GM19372 (cell line): Measurements from ENCODE around the gene AAGAB.

ENCODE experiments used
- ATAC-seq: cut with Tn5 transposase; IDR thresholded peaks from one replicate; pipeline ENCODE4 v1.9.1; 2021; ENCODE audit warnings: mild to moderate bottlenecking, low read depth, moderate library complexity; ENCODE audit not compliant: unreplicated experiment

AAGAB gene

DNA sequence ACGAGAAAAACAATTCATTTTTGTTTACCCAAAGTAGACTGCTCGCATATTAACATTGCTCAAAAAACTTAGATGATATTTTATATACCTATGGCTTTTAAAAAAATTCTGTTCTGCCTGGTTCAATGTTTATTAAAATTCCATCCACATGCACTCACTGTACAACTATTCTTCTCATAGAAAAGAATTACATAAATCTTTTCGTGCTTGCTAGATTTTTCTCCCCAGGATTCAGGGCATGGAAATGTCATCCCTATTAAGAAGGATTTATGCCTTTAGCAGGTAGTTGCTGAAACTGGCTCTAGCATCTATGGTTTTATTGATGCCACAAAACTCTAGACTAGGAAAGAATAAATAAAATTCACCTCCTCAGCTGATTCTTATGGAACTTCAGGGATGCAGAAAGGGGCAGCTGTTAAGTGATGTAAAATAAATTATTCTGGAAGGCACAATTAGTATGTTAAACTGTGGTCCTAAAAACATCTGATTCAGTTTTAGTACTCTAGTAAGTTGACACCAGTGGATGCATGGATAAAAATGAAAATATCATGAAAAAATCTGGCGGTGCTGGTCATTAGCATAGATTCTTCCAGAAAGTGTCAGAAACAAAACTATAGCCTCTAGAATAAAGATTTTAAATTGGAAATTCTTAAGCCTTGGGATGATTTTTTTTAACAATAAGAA, 41.6 kb downstream of the AAGAB start:
- ATAC-seq = no peak

DNA sequence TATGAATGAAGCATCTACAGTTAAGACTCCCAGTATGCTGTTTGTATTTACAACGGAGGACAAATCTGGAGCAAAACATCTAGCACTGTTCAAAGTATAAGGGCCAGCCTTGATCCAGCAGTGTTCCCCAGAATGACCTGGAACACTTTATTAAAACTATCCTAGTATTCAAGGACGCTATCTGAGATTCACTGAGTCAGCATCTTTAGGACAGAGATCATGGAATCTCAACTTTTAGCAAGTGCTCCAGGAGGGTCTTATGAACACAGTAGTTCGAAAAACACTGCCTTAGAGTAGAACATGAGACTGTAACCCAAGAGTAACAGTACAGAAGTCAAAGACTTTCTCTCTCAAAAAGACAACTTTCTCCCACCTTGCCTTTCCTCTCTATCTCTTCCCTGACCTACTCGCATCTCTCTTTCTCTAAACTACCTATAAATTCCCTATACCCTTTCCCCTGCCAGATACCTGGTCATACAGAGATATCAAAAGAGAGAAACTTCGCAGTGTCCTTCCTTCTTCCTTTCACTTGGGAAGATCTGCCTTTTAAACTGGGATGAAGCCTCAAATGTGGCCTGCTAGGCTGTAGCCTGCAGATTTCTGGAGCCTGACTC, 43.8 kb downstream of the AAGAB start:
- no peak for ATAC-seq

DNA sequence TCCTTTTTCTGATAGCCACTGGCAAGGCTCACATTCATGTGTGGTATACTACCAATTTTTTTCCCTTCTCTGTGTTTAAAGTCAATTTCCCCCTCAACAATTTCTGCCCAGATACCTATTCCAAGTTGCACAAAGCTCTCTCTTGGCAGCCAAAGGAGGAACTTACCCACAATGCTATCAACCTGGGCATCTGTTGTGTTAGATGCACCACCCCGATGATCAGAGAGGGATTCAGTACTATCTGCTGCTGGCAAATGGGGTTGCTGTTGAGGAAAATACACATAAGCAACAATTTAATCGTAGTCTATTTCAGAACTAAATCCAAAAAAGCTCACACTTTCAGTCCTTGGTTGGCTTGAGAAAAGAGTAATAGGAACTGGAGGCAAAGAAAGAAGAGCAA, 46.1 kb downstream of the AAGAB start:
- ATAC-seq = no peak

DNA sequence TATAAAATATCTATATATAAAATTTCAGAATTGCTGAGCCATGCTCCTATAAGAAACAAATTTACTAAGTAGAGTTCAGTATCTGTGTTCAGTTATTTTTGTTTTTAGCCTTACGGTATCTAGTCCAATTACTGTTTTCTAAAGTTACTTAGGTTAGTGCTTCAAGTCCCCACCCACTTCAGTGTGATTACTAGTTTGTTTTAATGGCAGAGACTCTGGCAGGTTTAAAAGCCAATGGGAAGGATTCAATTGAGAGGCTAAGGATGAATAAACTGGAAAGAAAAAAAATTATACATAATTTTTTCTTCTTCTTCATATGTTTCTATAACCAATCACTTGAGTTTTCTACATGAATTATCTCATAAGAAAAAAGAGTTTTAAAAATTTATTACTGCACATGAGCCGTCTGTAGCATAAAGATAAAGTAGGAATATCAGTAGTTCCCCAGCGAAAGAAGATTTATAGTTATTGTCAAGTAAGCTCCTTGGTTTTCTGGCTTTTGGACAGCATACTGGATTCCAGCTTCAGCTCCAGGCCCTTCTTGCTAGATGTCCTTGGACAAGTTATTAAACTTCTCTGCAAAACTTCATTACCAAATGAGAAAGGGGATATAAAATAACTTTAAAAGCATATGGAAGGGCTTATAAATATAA, 46.8 kb downstream of the AAGAB start:
- no peak for ATAC-seq

DNA sequence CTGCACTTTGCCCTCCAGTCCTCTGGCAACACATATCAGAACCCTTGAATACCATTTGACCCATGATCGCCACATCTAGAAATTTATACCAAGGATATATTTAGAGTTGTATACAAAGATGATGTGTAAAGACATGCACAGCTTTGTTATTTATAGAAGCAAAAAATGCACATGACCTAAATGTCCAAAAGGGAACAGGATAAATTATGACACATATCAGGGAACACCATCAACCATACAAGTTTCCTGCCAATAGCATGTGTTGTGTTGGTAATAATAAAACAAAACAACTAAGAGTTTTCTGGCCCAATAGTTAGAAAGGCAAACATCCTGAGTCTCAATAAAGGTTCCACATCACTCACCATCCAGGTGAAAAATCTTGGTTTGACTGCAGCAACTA, 51.5 kb downstream of the AAGAB start:
- ATAC-seq = no peak

DNA sequence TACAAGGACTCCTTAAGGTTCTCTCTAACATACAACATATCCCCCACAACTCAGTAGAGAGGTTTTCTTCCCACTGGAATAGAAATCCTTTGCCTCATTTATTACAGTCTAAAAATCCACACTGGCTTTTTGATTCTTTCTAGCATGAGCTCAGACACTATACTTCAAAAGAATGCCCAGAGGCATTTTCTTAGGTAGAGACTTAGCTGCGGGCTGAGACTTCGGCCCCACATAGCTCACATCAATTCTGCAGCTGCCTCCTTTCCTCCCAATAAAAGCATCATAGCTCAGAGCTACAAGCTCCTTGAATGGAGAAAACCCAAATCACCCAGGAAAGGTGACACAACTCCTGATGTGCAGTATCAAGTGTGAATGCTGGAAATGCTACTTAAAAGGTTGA, 52.4 kb downstream of the AAGAB start:
- no peak for ATAC-seq

DNA sequence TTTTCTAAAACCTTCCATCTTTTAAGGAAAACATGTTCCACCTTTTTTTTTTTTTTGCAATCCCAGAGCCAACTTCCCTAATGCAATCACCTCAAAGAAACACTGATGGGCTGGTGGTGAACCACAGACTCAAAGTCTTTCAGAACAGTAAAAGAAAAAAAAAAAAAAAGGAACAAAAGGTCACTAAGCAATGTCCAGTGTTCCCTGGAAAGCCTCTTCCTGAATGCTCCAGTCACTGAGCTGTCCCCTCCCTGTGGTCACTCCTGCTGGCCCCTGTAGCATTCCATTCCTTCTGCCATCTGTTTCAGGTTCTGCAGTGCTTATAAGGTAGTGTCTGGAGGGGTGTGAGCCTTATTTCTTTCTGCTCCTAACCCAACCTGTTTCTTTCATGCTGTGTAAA, 53.3 kb downstream of the AAGAB start:
- no peak for ATAC-seq

DNA sequence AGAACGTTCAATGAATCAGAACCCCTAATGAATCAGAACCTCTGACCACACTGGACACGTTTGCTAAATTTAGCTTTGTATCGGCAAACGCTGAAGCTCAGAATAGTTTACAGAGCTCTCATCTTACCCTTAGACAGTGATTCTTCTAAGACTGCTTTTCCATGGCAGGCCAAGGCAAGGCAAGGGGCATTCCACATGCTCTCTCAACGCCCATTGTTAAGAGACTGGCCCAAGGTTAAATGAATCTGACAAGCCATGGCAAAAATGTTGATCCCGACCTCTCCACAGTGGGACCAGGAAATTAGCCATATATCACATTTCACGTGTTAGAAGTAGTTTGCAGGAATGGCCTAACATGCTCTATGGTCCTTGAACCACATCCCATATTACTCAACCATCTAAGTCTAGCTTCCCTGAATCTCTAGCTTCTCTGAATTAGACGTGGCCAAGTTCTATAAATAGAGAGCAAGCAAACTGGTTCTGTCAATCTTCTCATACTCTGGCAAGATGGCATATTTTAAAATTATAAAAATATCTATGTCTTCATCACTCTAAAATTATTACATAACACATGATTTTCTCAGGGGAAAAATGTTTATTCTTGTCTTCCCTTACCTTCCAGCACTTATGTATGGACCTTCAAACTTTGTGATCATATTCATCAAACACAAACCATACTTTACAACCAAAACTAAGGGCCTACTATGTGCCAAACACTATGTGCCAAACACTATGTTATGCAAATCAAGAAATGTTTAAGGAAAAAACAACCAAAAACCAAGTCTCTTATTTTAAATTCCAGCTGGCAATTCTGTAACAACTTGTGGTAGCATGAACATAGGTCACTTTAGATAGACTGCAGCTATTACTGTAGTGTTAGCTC, 54.3 kb downstream of the AAGAB start:
- no peak for ATAC-seq

DNA sequence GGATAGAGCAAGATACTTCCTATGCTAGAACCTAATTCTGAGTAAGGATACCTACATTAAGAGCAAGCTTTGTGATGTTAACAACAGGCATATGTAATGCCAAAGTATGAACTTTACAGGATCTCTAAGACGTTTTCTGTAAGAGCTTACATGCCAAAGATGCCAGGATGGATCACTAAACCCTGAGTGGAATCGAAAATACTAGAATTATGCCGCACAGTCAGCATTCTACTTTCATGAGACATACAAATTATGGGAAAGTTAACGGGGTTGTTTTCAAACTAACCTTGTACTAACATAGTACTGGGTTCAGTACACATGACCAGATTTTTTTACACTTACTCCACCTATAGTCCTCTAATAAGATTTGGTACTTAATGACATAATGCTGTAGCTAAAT, 55.1 kb downstream of the AAGAB start:
- ATAC-seq = no peak

DNA sequence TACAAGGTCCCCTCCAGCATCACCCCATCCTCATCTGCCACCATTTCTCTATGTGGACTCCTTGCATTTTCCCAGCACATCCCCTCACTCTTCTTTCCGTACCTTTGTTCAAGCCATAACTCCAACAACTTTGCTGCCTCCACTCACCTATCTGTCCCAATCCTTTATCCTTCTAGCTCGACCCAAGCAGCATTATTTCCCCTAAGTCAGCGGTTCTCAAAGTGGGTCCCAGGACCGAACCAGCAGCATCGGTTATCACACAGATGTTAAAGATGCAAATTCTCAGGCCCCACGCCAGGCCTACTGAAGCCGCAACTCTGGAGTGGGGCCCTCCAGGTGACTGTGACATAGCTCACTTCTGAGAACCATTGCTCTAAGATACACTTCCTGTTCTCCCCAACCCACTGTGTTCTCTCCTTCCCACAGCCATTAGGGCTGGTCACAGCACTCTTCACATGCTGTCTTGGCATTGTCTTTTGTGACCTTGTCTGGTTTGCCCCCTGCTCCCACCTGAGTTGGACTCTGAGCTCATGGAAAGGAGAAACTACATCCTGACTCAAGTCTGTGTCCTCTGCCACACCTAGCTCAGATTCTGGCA, 56.2 kb downstream of the AAGAB start:
- ATAC-seq = peak; percentile 54

DNA sequence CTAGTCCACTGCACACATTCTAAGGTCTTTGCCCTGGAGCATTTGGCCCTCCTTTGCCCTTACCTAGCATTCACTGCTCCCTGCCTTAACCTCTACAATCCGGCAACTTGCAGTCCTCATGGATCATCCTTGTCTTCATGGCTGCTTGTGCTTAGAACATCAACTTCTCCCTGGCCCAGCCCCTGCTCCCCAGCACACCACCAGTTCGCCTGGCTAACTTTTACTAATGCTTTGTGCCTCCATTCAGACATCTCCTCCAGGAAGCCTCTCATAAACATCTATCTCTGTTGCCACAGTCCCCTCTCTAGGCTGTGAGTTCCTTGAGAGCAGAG, 57.1 kb downstream of the AAGAB start:
- ATAC-seq = no peak

DNA sequence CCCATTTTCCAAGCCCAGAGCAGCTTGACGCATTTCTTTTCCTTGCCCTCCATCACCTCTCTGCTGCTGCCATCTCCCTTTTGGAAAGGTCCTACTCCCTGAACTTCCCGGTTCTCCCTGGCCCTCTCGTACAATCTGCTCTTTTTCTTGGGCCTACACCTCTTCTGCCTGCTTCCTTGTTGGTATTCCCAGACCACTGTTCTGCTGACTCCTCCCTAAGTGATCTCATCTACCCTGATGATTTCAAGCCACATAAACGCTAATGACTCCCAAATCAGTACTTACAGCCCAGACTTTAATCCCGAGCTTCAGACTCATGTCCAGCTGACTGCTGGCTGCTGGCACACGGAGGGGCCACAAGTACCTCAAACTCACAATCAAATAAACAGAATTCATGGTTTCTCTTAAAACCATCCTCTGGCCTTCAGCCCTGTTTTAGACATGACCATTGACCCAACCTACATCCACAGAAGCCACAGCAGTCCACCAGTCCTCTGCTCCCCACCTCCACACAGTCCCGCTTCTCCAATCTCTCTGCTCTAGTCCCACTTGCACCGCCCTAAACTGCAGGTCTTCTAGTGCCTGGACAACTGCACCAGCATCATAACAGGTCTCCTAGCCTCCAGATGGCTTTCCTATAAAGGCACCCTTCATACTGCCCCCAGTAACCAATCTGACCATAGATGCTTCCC, 57.6 kb downstream of the AAGAB start:
- no peak for ATAC-seq

DNA sequence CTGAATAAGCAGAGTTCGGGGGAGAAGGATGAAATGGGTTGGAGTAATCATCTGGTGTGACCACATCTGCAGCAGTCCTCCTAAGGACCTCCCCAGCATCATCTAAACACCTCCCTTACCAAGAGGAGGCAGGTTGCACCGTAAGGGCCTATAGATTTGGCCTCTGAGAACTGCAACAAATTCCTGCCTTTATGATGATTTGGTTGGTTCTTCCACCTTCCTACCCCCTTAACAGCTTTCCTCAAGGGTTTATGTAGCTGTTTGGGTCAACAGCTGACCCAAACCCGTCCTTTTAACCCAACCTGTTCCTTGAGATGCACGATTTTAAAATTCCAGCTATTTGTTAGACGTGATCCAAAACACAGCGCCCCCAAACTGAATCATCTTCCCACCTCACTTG, 58.2 kb downstream of the AAGAB start:
- no peak for ATAC-seq

DNA sequence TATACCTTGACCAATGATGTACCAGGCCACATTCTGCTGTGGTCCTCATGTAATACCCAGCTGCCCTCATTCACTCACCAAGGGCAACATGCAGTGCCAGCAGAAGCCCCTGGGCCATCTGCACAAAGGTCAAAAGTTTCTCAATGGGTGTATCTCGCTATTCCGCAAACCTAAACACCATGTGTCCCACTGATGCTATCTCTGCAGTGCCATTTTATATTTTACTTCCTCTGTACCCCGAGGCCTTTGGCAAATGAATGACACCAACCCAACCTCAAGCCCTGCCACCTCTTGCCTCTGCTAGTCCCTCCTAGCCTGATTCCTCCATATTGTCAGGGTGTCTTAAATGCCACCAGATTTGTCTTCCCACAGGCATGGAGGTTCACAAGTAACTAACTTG, 59.2 kb downstream of the AAGAB start:
- no peak for ATAC-seq

DNA sequence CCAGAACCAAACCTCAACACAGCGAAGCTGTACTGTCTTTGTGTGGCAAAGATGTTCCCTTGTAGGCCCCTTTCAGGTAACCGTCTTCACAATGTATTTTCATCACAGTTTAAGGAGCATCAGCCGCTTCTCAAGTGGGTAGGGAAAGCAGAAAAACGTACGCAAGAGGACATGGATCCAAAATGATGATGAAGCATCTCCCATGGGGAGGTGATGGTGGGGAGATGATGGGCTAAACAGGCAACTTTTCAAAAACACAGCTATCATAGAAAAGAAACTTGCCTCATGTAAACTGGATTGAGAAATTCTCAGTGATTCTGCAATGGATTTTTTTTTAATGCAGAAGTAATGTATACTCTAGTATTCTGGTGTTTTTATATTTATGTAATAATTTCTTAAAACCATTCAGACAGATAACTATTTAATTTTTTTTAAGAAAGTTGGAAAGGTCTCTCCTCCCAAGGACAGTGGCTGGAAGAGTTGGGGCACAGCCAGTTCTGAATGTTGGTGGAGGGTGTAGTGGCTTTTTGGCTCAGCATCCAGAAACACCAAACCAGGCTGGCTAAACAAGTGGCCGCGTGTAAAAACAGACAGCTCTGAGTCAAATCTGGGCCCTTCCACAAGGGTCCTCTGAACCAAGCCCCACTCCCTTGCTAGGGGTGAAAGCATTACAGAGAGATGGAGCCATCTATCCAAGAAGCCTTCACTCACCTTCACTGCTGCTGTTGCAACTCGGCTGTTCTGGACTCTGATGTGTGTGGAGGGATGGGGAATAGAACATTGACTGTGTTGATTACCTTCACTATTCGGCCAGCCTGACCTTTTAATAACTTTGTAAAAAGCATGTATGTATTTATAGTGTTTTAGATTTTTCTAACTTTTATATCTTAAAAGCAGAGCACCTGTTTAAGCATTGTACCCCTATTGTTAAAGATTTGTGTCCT, 60.0 kb downstream of the AAGAB start:
- ATAC-seq = no peak

DNA sequence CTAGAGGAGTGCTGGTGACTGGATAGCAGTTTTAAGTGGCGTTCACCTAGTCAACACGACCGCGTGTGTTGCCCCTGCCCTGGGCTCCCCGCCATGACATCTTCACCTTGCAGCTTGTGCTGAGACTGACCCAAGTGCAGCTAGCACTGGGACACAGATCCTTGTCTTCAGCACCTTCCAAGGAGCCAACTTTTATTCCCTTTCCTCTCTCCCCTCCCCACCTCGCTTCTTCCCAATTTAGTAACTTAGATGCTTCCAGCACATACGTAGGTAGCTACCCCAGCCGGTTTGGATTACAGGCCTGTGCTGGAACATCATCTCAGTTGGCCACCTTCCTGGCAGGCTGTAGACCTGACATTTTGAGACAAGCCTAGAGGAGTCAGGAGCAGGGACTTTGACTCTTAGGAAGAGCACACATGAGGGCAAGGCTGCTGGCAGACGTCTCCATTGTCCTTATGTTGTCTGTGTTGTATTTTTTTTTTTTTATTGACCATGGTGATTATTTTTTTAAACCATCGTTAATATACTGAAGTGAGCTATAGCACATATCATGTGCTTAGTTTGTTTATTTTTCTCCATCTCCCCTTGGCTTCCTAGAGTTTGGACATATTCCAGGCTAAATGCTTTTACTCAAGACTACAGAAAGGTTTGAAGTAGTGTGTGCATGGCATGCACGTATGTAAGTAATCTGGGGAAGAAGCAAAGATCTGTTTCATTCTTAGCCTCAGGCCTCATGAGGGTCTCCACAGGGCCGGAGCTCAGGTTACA, 61.1 kb downstream of the AAGAB start:
- no peak for ATAC-seq

DNA sequence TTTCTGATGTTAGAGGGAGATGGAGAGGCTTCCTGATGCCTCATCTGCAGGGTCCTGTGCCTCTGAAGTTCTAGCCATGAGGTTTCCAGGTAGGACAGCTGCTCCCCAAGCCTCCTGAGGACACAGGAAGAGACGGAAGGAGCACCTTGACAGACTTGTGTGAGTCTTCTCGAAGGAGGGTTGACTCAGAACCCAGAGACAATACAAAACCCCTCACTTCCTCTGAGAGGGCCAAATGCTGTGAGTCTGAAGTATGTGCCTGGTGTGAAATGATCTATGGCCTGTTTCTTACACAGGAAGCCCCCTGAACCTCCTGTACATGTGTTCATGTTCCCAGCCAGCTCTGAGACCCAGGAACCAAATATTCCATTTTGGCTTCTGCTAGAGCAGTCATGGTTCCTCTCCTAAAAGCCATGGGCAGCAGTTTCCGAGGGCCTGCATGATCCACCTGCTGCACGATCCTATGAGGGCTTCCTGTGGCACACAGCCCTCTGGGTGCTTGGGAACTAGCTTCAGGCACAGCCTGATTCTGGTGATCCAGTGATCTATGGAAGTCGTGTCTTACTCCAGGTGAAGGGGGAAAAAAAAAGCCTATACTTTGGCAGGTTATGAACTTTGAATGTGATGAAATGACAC, 62.2 kb downstream of the AAGAB start:
- no peak for ATAC-seq

DNA sequence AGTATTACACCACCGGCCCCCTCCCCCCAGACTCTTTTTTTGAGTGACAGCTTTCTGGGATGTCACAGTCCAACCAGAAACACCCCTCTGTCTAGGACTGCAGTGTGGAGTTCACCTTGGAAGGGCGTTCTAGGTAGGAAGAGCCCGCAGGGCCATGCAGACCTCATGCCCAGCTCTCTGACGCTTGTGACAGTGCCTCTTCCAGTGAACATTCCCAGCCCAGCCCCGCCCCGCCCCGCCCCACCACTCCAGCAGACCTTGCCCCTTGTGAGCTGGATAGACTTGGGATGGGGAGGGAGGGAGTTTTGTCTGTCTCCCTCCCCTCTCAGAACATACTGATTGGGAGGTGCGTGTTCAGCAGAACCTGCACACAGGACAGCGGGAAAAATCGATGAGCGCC, 63.6 kb downstream of the AAGAB start:
- no peak for ATAC-seq
